H4 (cell line): ENCODE measurements around the gene RASGRF2. TPM values are rescaled to one million over a fixed set of nuclear protein-coding genes. Genes with fewer than 3 reads are reported as not detected.
"Not testable (repeated sequence)": the region's sequence is repeated elsewhere in the genome, so short reads cannot be mapped to it uniquely, and the experiment has no call there.

Experiments used
- DNase-seq: peaks from one replicate; pipeline ENCODE4 v3.0.0-alpha.2; 2015; ENCODE audit warnings: low spot score
- total RNA-seq: library from RNA; depleted of rRNA; stranded (reverse); fragments of >200 nt; shearing (Covaris generic); gene quantifications from 2 replicates; pipeline ENCODE4 v1.2.3, GENCODE V29; 2014

RASGRF2 gene
- total RNA-seq, 1 experiment from 2014 or later: 7.4 TPM

- DNase-seq: no peak
Observed at GRCh38 chr5:80982093-80982492, 21.9 kb downstream of the RASGRF2 start.

- no peak for DNase-seq
Observed at GRCh38 chr5:80985600-80986228, 25.6 kb downstream of the RASGRF2 start.

GRCh38 chr5:80986382-80986781 is 26.2 kb downstream of the RASGRF2 start:
- DNase-seq: no peak

- DNase-seq: no peak
Observed at GRCh38 chr5:80987078-80987766, 27.1 kb downstream of the RASGRF2 start.

GRCh38 chr5:80988419-80988935 is 28.3 kb downstream of the RASGRF2 start:
- DNase-seq: no peak

GRCh38 chr5:80989883-80990282 is 29.7 kb downstream of the RASGRF2 start:
- DNase-seq: no peak

GRCh38 chr5:80990527-80990926 is 30.4 kb downstream of the RASGRF2 start:
- no peak for DNase-seq

GRCh38 chr5:80990971-80991370 is 30.8 kb downstream of the RASGRF2 start:
- DNase-seq: peak; percentile 20

- no peak for DNase-seq
Observed at GRCh38 chr5:80995908-80996307, 35.7 kb downstream of the RASGRF2 start.

- DNase-seq: no peak
Observed at GRCh38 chr5:80998590-80998979, 38.4 kb downstream of the RASGRF2 start.

GRCh38 chr5:81003811-81004386 is 43.7 kb downstream of the RASGRF2 start:
- no peak for DNase-seq

GRCh38 chr5:81005708-81006107 is 45.5 kb downstream of the RASGRF2 start:
- DNase-seq: no peak

- DNase-seq: no peak
Observed at GRCh38 chr5:81006231-81006630, 46.1 kb downstream of the RASGRF2 start.

GRCh38 chr5:81006947-81007636 is 46.9 kb downstream of the RASGRF2 start:
- DNase-seq: no peak

- DNase-seq: no peak
Observed at GRCh38 chr5:81007637-81008027, 47.5 kb downstream of the RASGRF2 start.

- DNase-seq: no peak
Observed at GRCh38 chr5:81010336-81011169, 50.4 kb downstream of the RASGRF2 start.

- DNase-seq: no peak
Observed at GRCh38 chr5:81014348-81014747, 54.2 kb downstream of the RASGRF2 start.

GRCh38 chr5:81016116-81016515 is 56.0 kb downstream of the RASGRF2 start:
- no peak for DNase-seq

GRCh38 chr5:81017320-81017719 is 57.2 kb downstream of the RASGRF2 start:
- DNase-seq: no peak

- DNase-seq: not testable (repeated sequence)
Observed at GRCh38 chr5:81018608-81019007, 58.4 kb downstream of the RASGRF2 start.

GRCh38 chr5:81019748-81020147 is 59.6 kb downstream of the RASGRF2 start:
- DNase-seq: no peak
